ENCODE data around the gene GZMM.
A peak's percentile ranks its signal among the peaks of the same experiment; 100 is the strongest.

Gene GZMM

DNA sequence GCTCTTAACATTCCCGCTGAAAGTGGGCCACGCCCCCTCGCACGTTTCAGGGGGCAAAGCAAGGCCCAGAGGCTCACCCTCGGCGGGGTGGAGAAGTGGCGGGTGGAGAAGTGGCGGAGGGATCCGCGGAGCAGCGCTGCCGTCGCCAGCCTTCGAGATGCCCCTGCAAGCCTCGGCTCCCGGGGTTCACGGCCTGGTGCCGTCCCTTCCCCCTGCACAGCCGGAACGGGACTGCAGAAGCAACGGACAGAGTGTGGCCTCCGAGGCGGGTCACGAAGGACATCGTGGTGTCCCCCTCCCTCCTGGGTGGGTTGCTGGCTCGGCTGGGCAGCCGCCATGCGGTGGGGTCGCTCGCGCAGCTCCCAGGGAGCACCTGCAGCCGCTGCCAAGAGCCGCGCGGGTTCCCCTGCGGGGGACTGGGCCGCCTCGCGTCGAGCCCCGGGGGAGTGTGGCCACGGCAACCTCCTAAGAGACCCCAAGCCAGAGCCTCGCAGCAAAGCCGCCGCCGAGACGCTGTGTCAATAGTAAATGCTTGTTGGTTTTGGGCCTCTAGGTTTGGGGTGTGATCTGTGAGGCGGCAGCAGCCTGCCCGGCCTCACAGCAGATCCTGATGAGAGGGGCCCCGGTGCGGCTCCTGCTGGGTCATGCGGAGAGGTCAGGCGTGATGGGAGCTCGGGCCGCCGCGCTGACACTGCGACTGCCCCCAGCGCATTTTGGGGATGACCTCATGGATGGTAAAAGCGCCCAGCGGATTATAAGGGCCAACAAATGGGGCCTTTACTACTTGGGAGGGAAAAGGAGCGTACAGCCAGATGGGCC, 31.1 kb upstream of the GZMM start:
- DNase-seq, result no peak

DNA sequence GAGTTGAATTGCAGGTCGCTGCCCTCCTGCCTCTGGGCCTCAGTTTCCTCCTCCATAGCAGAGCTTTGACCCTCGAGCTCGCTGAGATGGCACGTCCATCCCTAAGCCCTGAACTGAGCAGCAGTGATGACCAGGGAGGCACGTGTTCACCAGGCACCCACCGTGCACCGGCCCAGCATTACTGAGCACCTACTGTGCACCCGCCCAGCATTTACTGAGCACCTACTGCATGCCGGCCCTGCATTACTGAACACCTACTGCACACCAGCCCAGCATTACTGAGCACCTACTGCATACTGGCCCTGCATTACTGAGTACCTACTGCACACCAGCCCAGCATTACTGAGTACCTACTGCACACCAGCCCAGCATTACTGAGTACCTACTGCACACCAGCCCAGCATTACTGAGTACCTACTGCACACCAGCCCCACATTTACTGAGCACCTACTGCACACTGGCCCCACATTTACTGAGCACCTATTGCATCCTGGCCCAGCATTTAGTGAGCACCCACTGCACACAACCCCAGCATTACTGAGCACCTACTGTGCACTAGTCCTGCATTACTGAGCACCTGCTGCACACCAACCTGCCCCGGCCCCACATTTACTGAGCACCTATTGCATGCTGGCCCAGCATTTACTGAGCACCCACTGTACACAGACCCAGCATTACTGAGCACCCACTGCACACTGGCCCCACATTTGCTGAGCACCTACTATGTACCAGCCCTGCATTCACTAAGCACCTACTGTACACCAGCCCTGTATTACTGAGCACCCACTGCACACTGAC, 30.3 kb upstream of the GZMM start:
- no peak for DNase-seq

GRCh38 chr19:514166-514663, 29.6 kb upstream of the GZMM start:
- DNase-seq, result no peak

- no peak for DNase-seq
Measured at GRCh38 chr19:517721-518597, 25.9 kb upstream of the GZMM start.

- no peak for DNase-seq
Measured at GRCh38 chr19:518598-519231, 25.1 kb upstream of the GZMM start.

- no peak for DNase-seq
Measured at GRCh38 chr19:519449-519865, 24.4 kb upstream of the GZMM start.

GRCh38 chr19:522726-523125, 21.1 kb upstream of the GZMM start:
- no peak for DNase-seq

DNA sequence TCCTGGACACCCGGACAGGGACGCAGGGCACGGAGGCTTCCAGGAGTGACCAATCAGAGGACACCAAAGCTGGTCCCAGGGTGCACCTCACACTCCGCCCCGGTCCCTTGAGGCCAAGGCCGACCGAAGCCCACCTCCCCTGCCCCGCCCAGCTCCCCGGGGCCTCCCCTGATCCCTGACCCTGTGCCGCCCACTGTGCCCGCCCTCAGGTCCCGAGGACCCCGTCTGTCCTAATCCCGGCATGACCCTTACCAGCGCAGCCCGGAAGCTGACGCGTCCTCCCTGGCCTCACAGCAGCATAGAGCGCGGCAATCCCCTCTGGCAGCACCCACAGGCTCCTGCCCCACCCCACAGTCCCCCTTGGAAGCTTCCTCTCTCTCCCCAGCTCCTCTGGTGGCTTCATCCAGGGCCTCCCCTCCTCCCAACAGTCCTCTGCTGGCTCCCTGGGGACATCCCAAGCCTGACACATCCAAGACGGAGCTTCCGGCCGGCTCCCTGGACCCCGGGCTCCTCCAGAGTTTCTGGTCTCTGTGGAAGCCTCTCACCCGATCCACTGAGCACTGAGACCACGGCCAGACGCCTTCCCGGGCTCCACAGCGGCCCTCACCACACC, 19.7 kb upstream of the GZMM start:
- no peak for DNase-seq

DNA sequence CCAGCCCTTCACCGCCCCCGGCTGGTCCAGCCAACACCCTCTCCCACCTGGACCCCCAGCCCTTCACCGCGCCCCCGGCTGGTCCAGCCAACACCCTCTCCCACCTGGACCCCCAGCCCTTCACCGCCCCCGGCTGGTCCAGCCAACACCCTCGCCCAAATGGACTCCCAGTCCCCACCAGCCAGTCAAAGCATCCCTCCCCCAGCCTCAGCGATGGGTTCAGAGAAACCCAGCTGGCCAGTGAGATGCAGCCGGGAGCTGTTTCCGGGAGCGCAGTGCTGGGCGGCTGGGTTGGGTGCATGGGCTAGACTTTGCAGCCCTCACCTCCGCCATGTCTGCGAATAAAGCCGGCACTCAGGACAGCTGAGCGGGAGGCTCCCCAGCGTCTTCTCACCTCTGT, 18.8 kb upstream of the GZMM start:
- DNase-seq, result no peak

- no peak for DNase-seq
Measured at GRCh38 chr19:525857-526419, 17.9 kb upstream of the GZMM start.

DNA sequence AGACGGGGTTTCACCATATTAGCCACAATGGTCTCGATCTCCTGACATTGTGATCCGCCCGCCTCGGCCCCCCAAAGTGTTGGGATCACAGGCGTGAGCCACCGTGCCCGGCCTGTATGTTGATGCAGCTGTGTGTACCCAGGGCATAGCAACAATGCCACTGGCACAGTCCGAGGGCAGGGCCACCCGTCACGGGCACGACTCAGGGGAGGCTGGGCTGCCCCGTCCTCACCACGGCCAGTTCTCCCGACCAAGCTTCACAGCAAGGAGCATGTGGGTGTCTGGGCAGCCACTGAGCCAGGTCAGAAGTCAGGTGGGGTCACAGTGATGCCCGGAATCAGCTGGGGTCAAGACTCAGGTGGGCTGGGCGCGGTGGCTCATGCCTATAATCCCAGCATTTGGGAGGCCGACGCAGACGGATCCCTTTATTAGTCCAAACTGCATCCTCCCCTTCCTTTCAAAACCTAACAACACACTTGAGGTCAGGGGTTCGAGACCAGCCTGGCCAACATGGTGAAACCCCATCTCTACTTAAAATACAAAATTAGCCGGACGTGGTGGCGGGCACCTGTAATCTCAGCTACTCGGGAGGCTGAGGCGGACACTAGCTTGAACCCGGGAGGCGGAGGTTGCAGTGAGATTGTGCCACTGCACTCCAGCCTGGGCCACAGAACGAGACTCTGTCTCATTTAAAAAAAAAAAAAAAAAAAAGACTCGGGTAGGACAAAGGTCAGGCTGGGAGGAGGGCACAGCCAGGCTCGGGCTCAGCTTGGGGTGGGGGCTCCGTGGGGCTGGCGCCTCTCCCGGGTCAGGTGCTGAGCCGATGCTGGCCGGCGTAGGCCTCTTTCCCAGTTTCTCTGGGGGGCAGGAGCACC, 13.5 kb upstream of the GZMM start:
- DNase-seq, result no peak

- DNase-seq, result peak; percentile 48 to 84
Measured at GRCh38 chr19:531009-531752, 12.7 kb upstream of the GZMM start.

- peak in 1 of 2 donors; percentile 44 for DNase-seq
Measured at GRCh38 chr19:531753-532560, 11.9 kb upstream of the GZMM start, which contains the start of gene CDC34. TSS of gene CDC34 (plus strand) at chr19:531760. CDS start at chr19:531932, 172 bp downstream.

GRCh38 chr19:532561-533363, 11.1 kb upstream of the GZMM start:
- peak; percentile 9 to 30 for DNase-seq

GRCh38 chr19:533364-534058, 10.3 kb upstream of the GZMM start:
- DNase-seq, result no peak

GRCh38 chr19:534088-534487, 9.8 kb upstream of the GZMM start:
- no peak for DNase-seq
